ENCODE data around the gene ZNF460. TPM values are rescaled to one million over a fixed set of nuclear protein-coding genes. Genes with fewer than 3 reads are reported as not detected.
A peak's percentile ranks its signal among the peaks of the same experiment; 100 is the strongest.

ZNF460 gene
- total and polyA plus RNA-seq, 2 of the 13 experiments (the other 11 are each of a cell fraction or from before 2014, with no cell fraction given), result 14.5 to 44.8 TPM

DNA sequence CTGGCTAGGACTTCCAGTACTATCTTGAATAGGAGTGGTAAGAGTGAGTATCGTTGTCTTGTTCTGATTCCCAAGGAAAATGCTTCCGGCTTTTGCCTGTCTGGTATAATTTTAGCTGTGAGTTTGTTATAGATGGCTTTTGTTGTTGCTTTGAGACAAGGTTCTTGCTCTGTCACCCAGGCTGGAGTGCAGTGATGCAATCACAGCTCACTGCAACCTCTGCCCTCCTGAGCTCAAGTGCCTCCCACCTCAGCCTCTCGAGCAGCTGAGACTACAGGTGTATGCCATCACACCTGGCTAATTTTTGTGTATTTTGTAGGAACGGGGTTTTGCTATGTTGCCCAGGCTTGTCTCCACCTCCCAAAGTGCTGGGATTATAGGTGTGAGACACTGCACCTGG, 33.9 kb downstream of the ZNF460 start:
- Histone ChIP-seq H3K79me2 (ENCODE audit: insufficient read depth, low read length) (no peaks in the 10 kb centered on the region), H3K4me1 (ENCODE audit: insufficient read depth, low read length) (peaks cover 15% of the 10 kb centered on the region; the same call in 1 of the 2 replicates), H3K27me3 (ENCODE audit: control insufficient read depth in 1 of 2, insufficient read depth in 2 of 2, low read length in 2 of 2) (0 out of 5 replicates have a peak, but pooled peaks cover 2 to 4% of the 10 kb centered on the region in 2 experiments), H4K20me1 (ENCODE audit: insufficient read depth, low read length) (no peaks in the 10 kb centered on the region), H3K27ac (ENCODE audit: extremely low read length, insufficient read depth, low read length) (no peak overlapping the region), H3K4me3 (replicated peaks in 1 of 3; ENCODE audit: insufficient read depth in 1 of 3, low read depth in 2 of 3, low read length in 3 of 3) (no peak overlapping the region), H3K9me3 (ENCODE audit: low read length) (no peaks in the 10 kb centered on the region), H3K4me2 (ENCODE audit: low read depth, low read length) (peak overlapping the region; percentile 14; the same call in 1 of the 2 replicates), H3K36me3 (replicated peaks in 1 of 2; ENCODE audit: control insufficient read depth in 1 of 2, insufficient read depth in 2 of 2, low read length in 2 of 2) (no peaks in the 10 kb centered on the region), H3K9ac (ENCODE audit: insufficient read depth, low read depth, low read length) (no peak overlapping the region), H2AFZ (ENCODE audit: low read length) (no peak overlapping the region)
- no peak for DNase-seq (ENCODE audit: low spot score)
- ATAC-seq, result no peak
- ChIA-PET POLR2A (interaction anchor here (0.6 kb wide), 1 partner anchor 132 kb away, joined by 3 read pairs; no protein-coding TSS in a partner anchor), CTCF (ENCODE audit: low intra/inter-chr PET ratio, low total read pairs) (no interaction called here)
- TF ChIP-seq CEBPG (CRISPR knock-in tag; IDR thresholded peaks at IDR 0.05) (peak; percentile 85), GRHL1 (CRISPR knock-in tag; conservative IDR thresholded peaks at IDR 0.05) (no peak), TFE3 (CRISPR knock-in tag; IDR thresholded peaks at IDR 0.05) (no peak), SNAPC5 (CRISPR knock-in tag; IDR thresholded peaks at IDR 0.05; ENCODE audit: borderline replicate concordance) (no peak), CEBPB (IDR thresholded peaks at IDR 0.05; ENCODE audit: borderline replicate concordance, low read depth, low read length) (peak; percentile 88; the same call in 1 of the 2 replicates)
- TF ChIP-seq, protein P1, sequence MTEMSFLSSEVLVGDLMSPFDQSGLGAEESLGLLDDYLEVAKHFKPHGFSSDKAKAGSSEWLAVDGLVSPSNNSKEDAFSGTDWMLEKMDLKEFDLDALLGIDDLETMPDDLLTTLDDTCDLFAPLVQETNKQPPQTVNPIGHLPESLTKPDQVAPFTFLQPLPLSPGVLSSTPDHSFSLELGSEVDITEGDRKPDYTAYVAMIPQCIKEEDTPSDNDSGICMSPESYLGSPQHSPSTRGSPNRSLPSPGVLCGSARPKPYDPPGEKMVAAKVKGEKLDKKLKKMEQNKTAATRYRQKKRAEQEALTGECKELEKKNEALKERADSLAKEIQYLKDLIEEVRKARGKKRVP (CRISPR knock-in tag; IDR thresholded peaks at IDR 0.05), result peak in 1 of 2 experiments; percentile 71; a peak in 2 of 4 replicates
- TF ChIP-seq, protein P2, sequence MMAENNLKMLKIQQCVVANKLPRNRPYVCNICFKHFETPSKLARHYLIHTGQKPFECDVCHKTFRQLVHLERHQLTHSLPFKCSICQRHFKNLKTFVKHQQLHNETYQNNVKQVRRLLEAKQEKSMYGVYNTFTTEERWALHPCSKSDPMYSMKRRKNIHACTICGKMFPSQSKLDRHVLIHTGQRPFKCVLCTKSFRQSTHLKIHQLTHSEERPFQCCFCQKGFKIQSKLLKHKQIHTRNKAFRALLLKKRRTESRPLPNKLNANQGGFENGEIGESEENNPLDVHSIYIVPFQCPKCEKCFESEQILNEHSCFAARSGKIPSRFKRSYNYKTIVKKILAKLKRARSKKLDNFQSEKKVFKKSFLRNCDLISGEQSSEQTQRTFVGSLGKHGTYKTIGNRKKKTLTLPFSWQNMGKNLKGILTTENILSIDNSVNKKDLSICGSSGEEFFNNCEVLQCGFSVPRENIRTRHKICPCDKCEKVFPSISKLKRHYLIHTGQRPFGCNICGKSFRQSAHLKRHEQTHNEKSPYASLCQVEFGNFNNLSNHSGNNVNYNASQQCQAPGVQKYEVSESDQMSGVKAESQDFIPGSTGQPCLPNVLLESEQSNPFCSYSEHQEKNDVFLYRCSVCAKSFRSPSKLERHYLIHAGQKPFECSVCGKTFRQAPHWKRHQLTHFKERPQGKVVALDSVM (CRISPR knock-in tag; IDR thresholded peaks at IDR 0.05), result peak; percentile 77
- peak; percentile 12 for FAIRE-seq
- in situ Hi-C loops (cut with HindIII; ENCODE audit: extremely low pct_ligation_motif_present, low pct_unique_long_range_greater_than_20kb), result no loop called here
- intact Hi-C loops (cut with micrococcal nuclease; ENCODE audit: unreplicated experiment), result no loop called here
- 0% methylated on average over 4 of the region's 4 CpGs for WGBS (ENCODE audit: low lambda C conversion rate)
- no TSS peak for BruUV-seq (replicated peaks)
